HEK293 (cell line): ENCODE results near the gene BRMS1L.

Experiments used
- GLI2 ChIP-seq: fragments of 450-650 bp; formaldehyde crosslinking; IDR thresholded peaks from 2 replicates; pipeline ENCODE4; 2017; ENCODE audit warnings: missing biosample characterization, missing genetic modification characterization, low read depth, borderline replicate concordance
- KLF17 ChIP-seq: fragments of 450-650 bp; formaldehyde crosslinking; IDR thresholded peaks from 2 replicates; pipeline ENCODE4 v1.5.1; 2016; ENCODE audit warnings: missing biosample characterization, missing genetic modification characterization
- MZF1 ChIP-seq: fragments of 450-650 bp; formaldehyde crosslinking; IDR thresholded peaks from 2 replicates; pipeline ENCODE4 v1.5.1; 2017; ENCODE audit warnings: missing biosample characterization, missing genetic modification characterization, borderline replicate concordance
- OSR2 ChIP-seq: fragments of 450-650 bp; formaldehyde crosslinking; IDR thresholded peaks from 2 replicates; pipeline ENCODE4 v1.5.1; 2016; ENCODE audit warnings: missing biosample characterization, missing genetic modification characterization
- OVOL3 ChIP-seq: fragments of 450-650 bp; formaldehyde crosslinking; IDR thresholded peaks from 2 replicates; pipeline ENCODE4 v1.5.1; 2016; ENCODE audit warnings: missing biosample characterization, missing genetic modification characterization
- PRDM2 ChIP-seq: fragments of 450-650 bp; formaldehyde crosslinking; IDR thresholded peaks from 2 replicates; pipeline ENCODE4 v1.5.1; 2016; ENCODE audit warnings: missing biosample characterization, missing genetic modification characterization, borderline replicate concordance
- SCRT1 ChIP-seq: fragments of 450-650 bp; formaldehyde crosslinking; IDR thresholded peaks from 2 replicates; pipeline ENCODE4 v1.5.1; 2016; ENCODE audit warnings: missing biosample characterization, missing genetic modification characterization, borderline replicate concordance
- SETDB1 ChIP-seq: IDR thresholded peaks from one replicate; pipeline ENCODE4 v1.6.1; 2017; ENCODE audit warnings: mild to moderate bottlenecking, low read length, moderate library complexity, mixed read lengths; ENCODE audit not compliant: insufficient read length
- ZBTB6 ChIP-seq: fragments of 450-650 bp; formaldehyde crosslinking; IDR thresholded peaks from 2 replicates; pipeline ENCODE4 v1.5.1; 2017; ENCODE audit warnings: missing biosample characterization, missing genetic modification characterization
- ZBTB8A ChIP-seq: fragments of 450-650 bp; formaldehyde crosslinking; IDR thresholded peaks from 2 replicates; pipeline ENCODE4 v1.5.1; 2016; ENCODE audit warnings: missing biosample characterization, missing genetic modification characterization
- ZFP69B ChIP-seq: fragments of 450-650 bp; formaldehyde crosslinking; IDR thresholded peaks from 2 replicates; pipeline ENCODE4 v1.5.1; 2016; ENCODE audit warnings: missing biosample characterization, missing genetic modification characterization
- ZNF132 ChIP-seq: fragments of 450-650 bp; formaldehyde crosslinking; IDR thresholded peaks from 2 replicates; pipeline ENCODE4 v1.5.1; 2017; ENCODE audit warnings: missing biosample characterization, missing genetic modification characterization, borderline replicate concordance
- ZNF133 ChIP-seq: fragments of 450-650 bp; formaldehyde crosslinking; IDR thresholded peaks from 2 replicates; pipeline ENCODE4 v1.5.1; 2016; ENCODE audit warnings: missing biosample characterization, missing genetic modification characterization
- ZNF138 ChIP-seq: fragments of 450-650 bp; formaldehyde crosslinking; IDR thresholded peaks from 2 replicates; pipeline ENCODE4 v1.5.1; 2016; ENCODE audit warnings: missing biosample characterization, missing genetic modification characterization, borderline replicate concordance
- ZNF169 ChIP-seq: fragments of 450-650 bp; formaldehyde crosslinking; IDR thresholded peaks from 2 replicates; pipeline ENCODE4 v1.5.1; 2016; ENCODE audit warnings: missing biosample characterization, missing genetic modification characterization
- ZNF174 ChIP-seq: fragments of 450-650 bp; formaldehyde crosslinking; IDR thresholded peaks from 2 replicates; pipeline ENCODE4 v1.5.0; 2017; ENCODE audit warnings: missing biosample characterization, mild to moderate bottlenecking, missing genetic modification characterization
- ZNF211 ChIP-seq: fragments of 450-650 bp; formaldehyde crosslinking; IDR thresholded peaks from 2 replicates; pipeline ENCODE4 v1.5.1; 2016; ENCODE audit warnings: low read depth, missing biosample characterization, missing genetic modification characterization
- ZNF23 ChIP-seq: fragments of 450-650 bp; formaldehyde crosslinking; IDR thresholded peaks from 2 replicates; pipeline ENCODE4 v1.5.1; 2016; ENCODE audit warnings: missing biosample characterization, missing genetic modification characterization, borderline replicate concordance
- ZNF248 ChIP-seq: fragments of 450-650 bp; formaldehyde crosslinking; IDR thresholded peaks from 2 replicates; pipeline ENCODE4 v1.5.1; 2017; ENCODE audit warnings: missing biosample characterization, missing genetic modification characterization
- ZNF266 ChIP-seq: fragments of 450-650 bp; formaldehyde crosslinking; IDR thresholded peaks from 2 replicates; pipeline ENCODE4 v1.5.1; 2016; ENCODE audit warnings: missing biosample characterization, missing genetic modification characterization, low read depth
- ZNF488 ChIP-seq: fragments of 450-650 bp; formaldehyde crosslinking; IDR thresholded peaks from 2 replicates; pipeline ENCODE4 v1.5.1; 2016; ENCODE audit warnings: missing biosample characterization, missing genetic modification characterization
- ZNF558 ChIP-seq: fragments of 450-650 bp; formaldehyde crosslinking; IDR thresholded peaks from 2 replicates; pipeline ENCODE4 v1.5.1; 2016; ENCODE audit warnings: missing biosample characterization, missing genetic modification characterization
- ZNF701 ChIP-seq: fragments of 450-650 bp; formaldehyde crosslinking; IDR thresholded peaks from 2 replicates; pipeline ENCODE4 v1.5.1; 2016; ENCODE audit warnings: missing biosample characterization, missing genetic modification characterization
- ZNF777 ChIP-seq: fragments of 450-650 bp; formaldehyde crosslinking; IDR thresholded peaks from 2 replicates; pipeline ENCODE4 v1.5.1; 2017; ENCODE audit warnings: missing biosample characterization, missing genetic modification characterization, borderline replicate concordance
- ZNF785 ChIP-seq: fragments of 450-650 bp; formaldehyde crosslinking; IDR thresholded peaks from 2 replicates; pipeline ENCODE4 v1.5.1; 2016; ENCODE audit warnings: missing biosample characterization, missing genetic modification characterization
- ZNF843 ChIP-seq: fragments of 450-650 bp; formaldehyde crosslinking; IDR thresholded peaks from 2 replicates; pipeline ENCODE4 v1.5.1; 2016; ENCODE audit warnings: missing biosample characterization, missing genetic modification characterization
- ZXDB ChIP-seq: fragments of 450-650 bp; formaldehyde crosslinking; IDR thresholded peaks from 2 replicates; pipeline ENCODE4 v1.5.1; 2016; ENCODE audit warnings: missing biosample characterization, missing genetic modification characterization
- TF ChIP-seq, protein P1 (sequence below): fragments of 450-650 bp; formaldehyde crosslinking; IDR thresholded peaks from 2 replicates; pipeline ENCODE4 v1.5.1; 2017; ENCODE audit warnings: missing biosample characterization, mild to moderate bottlenecking, missing genetic modification characterization, moderate library complexity

BRMS1L gene

GRCh38 chr14:35826218-35826951 lies at the start of gene BRMS1L (continued):
- TF ChIP-seq ZNF558 (tag by site-specific recombination) (no peak), ZNF777 (tag by site-specific recombination) (no peak), ZNF23 (tag by site-specific recombination) (no peak), PRDM2 (tag by site-specific recombination) (no peak), ZNF248 (no peak), ZNF132 (no peak), ZNF211 (no peak), ZNF133 (tag by site-specific recombination) (no peak), ZBTB6 (tag by site-specific recombination) (no peak; the same call in 1 of the 2 replicates), ZNF843 (tag by site-specific recombination) (peak; percentile 87), ZXDB (tag by site-specific recombination) (peak; percentile 99), ZNF266 (tag by site-specific recombination) (no peak), ZNF785 (peak; percentile 88; the same call in 1 of the 2 replicates), ZNF169 (tag by site-specific recombination) (no peak), ZBTB8A (peak; percentile 98), SETDB1 (no peak), ZFP69B (tag by site-specific recombination) (peak; percentile 90), ZNF701 (no peak), MZF1 (tag by site-specific recombination) (peak; percentile 64; the same call in 1 of the 2 replicates), ZNF138 (tag by site-specific recombination) (no peak), ZNF174 (tag by site-specific recombination) (no peak), ZNF488 (0 out of 2 replicates have a peak, but pooled peaks have one; percentile 45), KLF17 (peak; percentile 96), OSR2 (tag by site-specific recombination) (peak; percentile 53), GLI2 (no peak), SCRT1 (tag by site-specific recombination) (no peak), OVOL3 (tag by site-specific recombination) (peak; percentile 85)
- TF ChIP-seq, protein P1, sequence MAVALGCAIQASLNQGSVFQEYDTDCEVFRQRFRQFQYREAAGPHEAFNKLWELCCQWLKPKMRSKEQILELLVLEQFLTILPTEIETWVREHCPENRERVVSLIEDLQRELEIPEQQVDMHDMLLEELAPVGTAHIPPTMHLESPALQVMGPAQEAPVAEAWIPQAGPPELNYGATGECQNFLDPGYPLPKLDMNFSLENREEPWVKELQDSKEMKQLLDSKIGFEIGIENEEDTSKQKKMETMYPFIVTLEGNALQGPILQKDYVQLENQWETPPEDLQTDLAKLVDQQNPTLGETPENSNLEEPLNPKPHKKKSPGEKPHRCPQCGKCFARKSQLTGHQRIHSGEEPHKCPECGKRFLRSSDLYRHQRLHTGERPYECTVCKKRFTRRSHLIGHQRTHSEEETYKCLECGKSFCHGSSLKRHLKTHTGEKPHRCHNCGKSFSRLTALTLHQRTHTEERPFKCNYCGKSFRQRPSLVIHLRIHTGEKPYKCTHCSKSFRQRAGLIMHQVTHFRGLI, result peak; percentile 88
